Suprapubic skin (tissue), 4 donors: ENCODE results near the gene ARMC2.

Experiments
- CTCF ChIP-seq, 2 donors: fragments of 200-600 bp in 1 of 2; fragments of 450-650 bp in 1 of 2; sonication (generic) in 1 of 2; IDR thresholded peaks; one replicate each; pipeline ENCODE4 v1.5.1; 2016 to 2019; ENCODE audit warnings: antibody characterized with exemption in 2 of 2, mild to moderate bottlenecking in 1 of 2, moderate library complexity in 1 of 2
- EP300 ChIP-seq: sonication (generic); formaldehyde crosslinking; IDR thresholded peaks from one replicate; pipeline ENCODE4 v1.6.1; 2017; ENCODE audit warnings: antibody characterized with exemption
- POLR2A ChIP-seq, 2 donors: fragments of 450-650 bp; IDR thresholded peaks; one replicate each; pipeline ENCODE4 v1.6.1; 2017; ENCODE audit warnings: antibody characterized with exemption in 2 of 2, mild to moderate bottlenecking in 2 of 2, moderate library complexity in 2 of 2
- POLR2AphosphoS5 ChIP-seq, 3 donors: sonication (generic); formaldehyde crosslinking; IDR thresholded peaks; one replicate each; pipeline ENCODE4 v1.6.1; 2017; ENCODE audit warnings: antibody characterized with exemption in 3 of 3

DNA sequence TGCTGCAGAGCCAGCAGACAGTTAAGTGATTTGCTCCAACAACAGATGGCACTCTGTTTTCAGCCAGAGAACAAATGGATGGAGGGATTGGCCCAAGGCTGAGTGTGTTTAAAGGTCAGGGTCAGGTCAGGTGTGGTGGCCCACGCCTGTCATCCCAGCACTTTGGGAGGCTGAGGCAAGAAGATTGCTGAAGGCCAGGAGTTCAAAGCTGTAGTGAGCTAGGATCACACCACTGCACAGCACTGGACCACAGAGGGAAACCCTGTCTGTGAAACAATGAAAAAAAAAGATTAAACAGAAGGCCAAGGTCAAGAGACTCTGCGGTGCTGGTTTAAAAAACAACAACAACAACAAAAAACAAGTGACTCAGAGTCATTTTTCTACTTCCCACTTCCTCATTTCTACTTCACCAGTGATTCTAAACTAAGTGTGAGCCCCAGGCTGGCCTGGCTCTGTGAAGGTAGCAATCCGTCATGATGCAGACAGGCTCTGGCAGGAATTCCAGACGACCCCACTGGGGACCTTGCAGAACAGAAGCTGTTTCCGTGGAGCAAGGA lies 42.5 kb upstream of the ARMC2 start:
- TF ChIP-seq EP300 = no peak
- TF ChIP-seq CTCF (IDR thresholded peaks at IDR 0.05) = no peak
- TF ChIP-seq POLR2AphosphoS5 (IDR thresholded peaks at IDR 0.05) = no peak
- no peak for TF ChIP-seq POLR2A (IDR thresholded peaks at IDR 0.05)
